GM10266 (cell line): ENCODE measurements around the gene CDK19.

Experiments used
- DNase-seq: peaks from one replicate; pipeline ENCODE4 v3.0.0; 2012; ENCODE audit errors: extremely low spot score
- CTCF ChIP-seq: IDR thresholded peaks from 2 replicates; pipeline ENCODE4 v1.5.1; 2012; ENCODE audit warnings: mild to moderate bottlenecking, low read depth; ENCODE audit not compliant: control insufficient read depth, insufficient read depth; ENCODE audit errors: missing control alignments

Gene CDK19

GRCh38 chr6:110815411-110816409, at the start of gene CDK19:
CDK19 (minus strand) TSS chr6:110815469; CDS start chr6:110815136, 333 bp downstream.
- TF ChIP-seq CTCF = no peak
- peak; percentile 95 for DNase-seq

GRCh38 chr6:110864824-110865223, 49.6 kb upstream of the CDK19 start:
- DNase-seq = no peak
- no peak for TF ChIP-seq CTCF

GRCh38 chr6:110859335-110859792, 44.1 kb upstream of the CDK19 start:
- peak; percentile 44 for DNase-seq
- TF ChIP-seq CTCF = no peak

GRCh38 chr6:110858562-110859214, 43.4 kb upstream of the CDK19 start:
- DNase-seq = no peak
- TF ChIP-seq CTCF = no peak

GRCh38 chr6:110858016-110858415, 42.7 kb upstream of the CDK19 start:
- no peak for DNase-seq
- no peak for TF ChIP-seq CTCF

- DNase-seq = no peak
- TF ChIP-seq CTCF = no peak
Measured at GRCh38 chr6:110856296-110856695, 41.0 kb upstream of the CDK19 start.
